ENCODE measurements around the gene STEAP4. TPM values are rescaled to one million over a fixed set of nuclear protein-coding genes. Genes with fewer than 3 reads are reported as not detected.

STEAP4 gene
- total RNA-seq, 2 donors from 2014 or later = 39.6 to 40.1 TPM

DNA sequence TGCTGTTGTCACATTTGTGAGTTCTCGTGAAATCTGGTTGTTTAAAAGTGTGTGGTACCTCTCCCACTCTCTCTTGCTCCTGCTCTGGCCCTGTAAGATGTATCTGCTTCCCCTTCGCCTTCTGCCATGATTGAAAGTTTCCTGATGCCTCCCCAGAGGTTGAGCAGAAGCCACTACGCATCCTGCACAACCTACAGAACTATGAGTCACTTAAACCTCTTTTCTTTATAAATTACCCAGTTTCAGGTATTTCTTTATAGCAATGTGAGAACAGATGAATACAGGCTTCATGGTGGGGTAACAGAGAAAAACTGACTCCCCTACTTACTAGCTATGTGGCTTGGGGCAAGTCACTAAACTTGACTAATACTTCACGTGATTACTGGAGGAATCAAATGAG is 18.0 kb upstream of the STEAP4 start:
- Histone ChIP-seq H3K36me3 (no peaks in the 10 kb centered on the region), H3K4me1 (replicated peaks) (no peaks in the 10 kb centered on the region), H3K9me3 (no peaks in the 10 kb centered on the region), H3K27me3 (replicated peaks; ENCODE audit: insufficient read depth) (no peaks in the 10 kb centered on the region), H3K27ac (no peak overlapping the region), H3K4me3 (no peak overlapping the region)
- WGBS = 96% methylated on average over 4 of the region's 4 CpGs
- TF ChIP-seq POLR2A (IDR thresholded peaks at IDR 0.05) = no peak
- TF ChIP-seq POLR2AphosphoS5 (IDR thresholded peaks at IDR 0.05) = no peak
- TF ChIP-seq, protein P1, sequence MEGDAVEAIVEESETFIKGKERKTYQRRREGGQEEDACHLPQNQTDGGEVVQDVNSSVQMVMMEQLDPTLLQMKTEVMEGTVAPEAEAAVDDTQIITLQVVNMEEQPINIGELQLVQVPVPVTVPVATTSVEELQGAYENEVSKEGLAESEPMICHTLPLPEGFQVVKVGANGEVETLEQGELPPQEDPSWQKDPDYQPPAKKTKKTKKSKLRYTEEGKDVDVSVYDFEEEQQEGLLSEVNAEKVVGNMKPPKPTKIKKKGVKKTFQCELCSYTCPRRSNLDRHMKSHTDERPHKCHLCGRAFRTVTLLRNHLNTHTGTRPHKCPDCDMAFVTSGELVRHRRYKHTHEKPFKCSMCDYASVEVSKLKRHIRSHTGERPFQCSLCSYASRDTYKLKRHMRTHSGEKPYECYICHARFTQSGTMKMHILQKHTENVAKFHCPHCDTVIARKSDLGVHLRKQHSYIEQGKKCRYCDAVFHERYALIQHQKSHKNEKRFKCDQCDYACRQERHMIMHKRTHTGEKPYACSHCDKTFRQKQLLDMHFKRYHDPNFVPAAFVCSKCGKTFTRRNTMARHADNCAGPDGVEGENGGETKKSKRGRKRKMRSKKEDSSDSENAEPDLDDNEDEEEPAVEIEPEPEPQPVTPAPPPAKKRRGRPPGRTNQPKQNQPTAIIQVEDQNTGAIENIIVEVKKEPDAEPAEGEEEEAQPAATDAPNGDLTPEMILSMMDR (IDR thresholded peaks at IDR 0.05) = no peak
- DNase-seq (ENCODE audit: low spot score) = no peak
- intact Hi-C loops (cut with DNase I) = no loop called here

DNA sequence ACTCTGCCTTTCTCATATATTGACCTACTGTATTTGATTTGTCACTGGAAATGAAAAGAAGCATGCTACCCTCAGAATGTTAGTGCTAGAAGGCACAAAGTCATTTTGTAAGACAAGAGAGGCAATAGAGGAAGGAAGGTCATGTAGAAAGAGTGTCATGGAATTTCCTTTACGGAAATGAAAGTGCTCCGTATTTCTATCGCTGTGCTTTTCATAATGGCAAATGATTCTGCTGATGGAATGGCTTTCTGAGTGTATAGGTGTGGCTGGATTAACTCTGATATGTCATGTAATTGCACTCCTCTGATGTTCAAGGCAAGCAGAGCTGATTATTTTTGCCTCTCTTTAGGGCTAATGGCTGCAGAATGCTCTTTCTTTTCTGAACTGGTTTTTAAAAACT is 15.5 kb upstream of the STEAP4 start:
- WGBS = 76% methylated on average over 3 of the region's 3 CpGs
- Histone ChIP-seq H3K9me3 (no peaks in the 10 kb centered on the region), H3K27me3 (replicated peaks; ENCODE audit: insufficient read depth) (no peaks in the 10 kb centered on the region), H3K4me1 (replicated peaks) (no peaks in the 10 kb centered on the region), H3K36me3 (no peaks in the 10 kb centered on the region), H3K4me3 (no peak overlapping the region), H3K27ac (no peak overlapping the region)
- intact Hi-C loops (cut with DNase I) = no loop called here
- no peak for DNase-seq (ENCODE audit: low spot score)
- TF ChIP-seq POLR2AphosphoS5 (IDR thresholded peaks at IDR 0.05) (no peak), POLR2A (IDR thresholded peaks at IDR 0.05) (no peak)
- TF ChIP-seq, protein P1 (IDR thresholded peaks at IDR 0.05) = no peak

DNA sequence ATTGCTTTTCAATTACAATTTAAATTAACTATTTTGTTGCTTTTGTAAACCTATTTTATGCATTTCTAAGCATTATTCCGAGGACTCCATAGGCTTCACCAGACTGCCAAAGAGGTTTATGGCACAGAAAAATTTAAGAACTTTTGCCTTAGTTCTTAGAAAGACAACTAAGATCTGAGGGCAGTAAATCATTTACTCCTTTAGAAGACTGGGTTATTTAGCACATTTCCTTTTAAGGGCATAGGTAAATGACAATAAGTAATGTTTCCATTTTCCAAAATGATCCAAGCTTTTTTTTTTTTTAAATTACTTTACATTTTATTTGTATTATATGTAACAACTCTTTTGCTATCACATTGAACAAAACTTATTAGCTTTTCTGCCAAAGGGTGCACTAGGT is 15.0 kb upstream of the STEAP4 start:
- no peak for DNase-seq (ENCODE audit: low spot score)
- Histone ChIP-seq H3K36me3 (no peaks in the 10 kb centered on the region), H3K4me1 (replicated peaks) (no peaks in the 10 kb centered on the region), H3K9me3 (no peaks in the 10 kb centered on the region), H3K27me3 (replicated peaks; ENCODE audit: insufficient read depth) (no peaks in the 10 kb centered on the region), H3K4me3 (no peak overlapping the region), H3K27ac (no peak overlapping the region)
- 90% methylated on average over 1 of the region's 1 CpG for WGBS
- TF ChIP-seq POLR2AphosphoS5 (IDR thresholded peaks at IDR 0.05) = no peak
- TF ChIP-seq, protein P1 (IDR thresholded peaks at IDR 0.05) = no peak
- no peak for TF ChIP-seq POLR2A (IDR thresholded peaks at IDR 0.05)
- intact Hi-C loops (cut with DNase I) = no loop called here

DNA sequence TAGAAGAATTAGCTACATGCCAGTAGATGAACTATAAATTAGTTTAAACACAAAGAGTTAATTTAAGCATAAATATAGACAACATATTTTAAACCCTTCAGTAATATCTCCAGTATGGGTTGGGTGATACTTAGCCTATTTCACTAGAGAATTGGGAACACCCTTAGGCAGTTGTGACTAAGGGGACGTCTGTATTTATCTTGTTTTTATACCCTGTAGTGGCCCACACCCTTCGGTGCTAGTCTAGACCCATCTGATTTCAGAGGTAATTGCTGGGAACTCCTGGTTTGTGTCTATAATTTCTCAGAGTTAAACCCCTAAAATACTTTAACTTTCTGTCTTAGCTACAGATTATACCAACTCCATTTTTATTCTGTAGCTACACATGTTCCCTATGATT is 11.5 kb upstream of the STEAP4 start:
- Histone ChIP-seq H3K27ac (no peak overlapping the region), H3K9me3 (no peaks in the 10 kb centered on the region), H3K4me1 (replicated peaks) (no peaks in the 10 kb centered on the region), H3K27me3 (replicated peaks; ENCODE audit: insufficient read depth) (no peaks in the 10 kb centered on the region), H3K4me3 (no peak overlapping the region), H3K36me3 (no peaks in the 10 kb centered on the region)
- no peak for DNase-seq (ENCODE audit: low spot score)
- TF ChIP-seq POLR2A (IDR thresholded peaks at IDR 0.05) (no peak), POLR2AphosphoS5 (IDR thresholded peaks at IDR 0.05) (no peak)
- TF ChIP-seq, protein P1 (IDR thresholded peaks at IDR 0.05) = no peak
- WGBS = 81% methylated on average over 2 of the region's 2 CpGs
- intact Hi-C loops (cut with DNase I) = no loop called here

DNA sequence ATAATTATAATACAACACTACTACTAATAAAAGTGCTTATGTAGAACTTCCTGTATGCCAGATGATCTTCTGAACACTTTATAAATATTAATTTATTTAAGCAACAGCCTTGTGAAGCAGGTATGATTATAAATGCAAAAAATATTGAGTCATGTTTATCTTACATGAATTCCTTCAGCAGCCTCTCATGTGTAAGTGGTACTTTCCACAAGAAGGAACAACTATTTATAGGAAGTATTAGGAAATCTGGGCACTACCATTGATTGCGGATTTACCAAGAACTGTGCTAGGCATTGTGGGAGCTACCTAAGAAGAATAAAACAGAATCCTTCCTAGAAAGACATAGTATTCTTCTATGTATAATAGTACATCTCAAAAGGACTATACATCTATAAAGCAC is 10.7 kb upstream of the STEAP4 start:
- H3K4me1 ChIP-seq (replicated peaks) = no peaks in the 10 kb centered on the region
- H3K9me3 ChIP-seq = no peaks in the 10 kb centered on the region
- no peaks in the 10 kb centered on the region for H3K27me3 ChIP-seq (replicated peaks; ENCODE audit: insufficient read depth)
- no peak overlapping the region for H3K27ac ChIP-seq
- no peaks in the 10 kb centered on the region for H3K36me3 ChIP-seq
- 90% methylated on average over 1 of the region's 1 CpG for WGBS
- TF ChIP-seq, protein P1 (IDR thresholded peaks at IDR 0.05) = no peak
- TF ChIP-seq POLR2A (IDR thresholded peaks at IDR 0.05) (no peak), POLR2AphosphoS5 (IDR thresholded peaks at IDR 0.05) (no peak)
- intact Hi-C loops (cut with DNase I) = no loop called here
- H3K4me3 ChIP-seq = no peak overlapping the region
- no peak for DNase-seq (ENCODE audit: low spot score)

Data from prostate gland (tissue), 2 donors.